Kasumi-1 (cell line): Measurements from ENCODE around the gene PKNOX2.

ENCODE experiments used
- DNase-seq, 2 experiments: peaks; one replicate each; lab custom pipeline; 2025; lab: John Stamatoyannopoulos, UW

PKNOX2 gene

DNA sequence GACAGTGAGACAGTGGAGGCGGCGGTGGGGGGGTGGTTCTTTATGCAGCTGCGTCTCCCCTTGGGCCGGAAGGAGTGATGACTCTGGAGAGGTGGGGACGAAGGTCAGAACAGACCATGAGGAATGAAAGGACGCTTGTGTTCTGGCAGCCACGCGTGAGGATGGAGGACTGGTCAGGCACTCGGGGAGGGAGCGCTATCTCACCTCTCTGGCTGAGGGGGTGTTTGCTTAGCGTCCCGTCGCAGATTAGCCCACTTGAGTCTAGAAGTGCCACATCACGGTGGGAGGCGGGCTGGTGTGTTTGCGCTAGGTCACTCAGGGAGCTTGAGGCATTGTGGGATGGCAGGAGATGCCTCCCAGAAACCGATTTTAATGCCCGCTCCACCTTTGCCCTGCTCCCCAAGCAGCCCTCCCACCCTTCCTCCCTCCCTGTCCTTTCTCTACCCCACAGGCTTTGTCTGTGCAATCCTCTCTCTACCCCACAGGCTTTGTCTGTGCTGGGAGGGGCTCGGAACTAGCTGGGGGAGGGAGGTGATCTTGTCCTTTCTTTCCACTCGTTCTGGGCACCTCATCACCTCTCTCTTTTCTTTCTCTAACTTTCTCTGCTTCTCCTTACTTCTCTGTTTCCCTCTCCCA lies 97.8 kb downstream of the PKNOX2 start:
- no peak for DNase-seq

- DNase-seq: no peak
Measured at GRCh38 chr11:125262830-125263218, 98.3 kb downstream of the PKNOX2 start.

- no peak for DNase-seq
Measured at GRCh38 chr11:125263268-125263790, 98.8 kb downstream of the PKNOX2 start.

DNA sequence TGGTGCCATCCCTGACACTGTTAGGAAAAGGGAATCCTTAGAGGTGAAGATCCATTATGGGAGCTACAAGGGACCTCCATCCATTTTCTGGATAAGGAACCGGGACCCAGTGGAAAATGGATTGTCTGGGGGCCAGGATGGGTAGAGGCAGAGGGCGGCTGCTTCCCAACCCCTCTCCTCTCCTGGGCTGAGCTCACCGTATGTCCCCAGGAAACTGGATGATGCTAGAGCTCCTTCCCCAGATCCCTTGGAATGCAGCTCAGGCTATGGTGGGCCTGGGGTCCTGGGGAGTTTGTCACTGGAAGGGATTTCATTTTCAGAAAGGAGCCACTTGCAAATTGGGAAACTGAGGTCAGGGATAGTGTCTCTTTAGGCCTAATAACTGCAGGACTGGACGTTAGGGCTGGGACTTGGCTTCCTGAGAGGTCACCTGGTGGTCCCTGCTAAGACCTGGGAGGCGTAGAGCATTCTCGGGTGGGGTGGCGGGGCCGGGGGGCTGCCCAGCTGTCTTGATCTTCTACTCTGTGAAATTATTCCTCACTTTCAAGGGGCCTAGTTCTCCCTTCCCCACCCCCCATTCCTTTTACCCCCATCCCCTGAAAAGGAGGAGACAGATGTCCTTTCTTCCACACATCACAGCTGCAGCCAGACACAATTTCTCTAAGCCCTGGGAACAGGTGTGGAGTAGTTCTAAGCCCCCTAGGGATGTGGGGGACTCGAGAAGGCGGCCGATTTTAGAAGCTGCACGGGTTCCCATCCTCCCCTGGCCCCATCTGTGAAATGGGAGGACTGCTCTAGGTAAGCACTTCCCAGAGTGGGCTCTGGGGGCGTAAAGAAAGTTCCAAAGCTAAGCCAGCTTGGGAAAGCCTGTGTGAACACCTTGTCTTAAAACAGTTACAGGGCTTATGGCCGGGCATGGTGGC lies 99.8 kb downstream of the PKNOX2 start:
- DNase-seq: no peak

DNA sequence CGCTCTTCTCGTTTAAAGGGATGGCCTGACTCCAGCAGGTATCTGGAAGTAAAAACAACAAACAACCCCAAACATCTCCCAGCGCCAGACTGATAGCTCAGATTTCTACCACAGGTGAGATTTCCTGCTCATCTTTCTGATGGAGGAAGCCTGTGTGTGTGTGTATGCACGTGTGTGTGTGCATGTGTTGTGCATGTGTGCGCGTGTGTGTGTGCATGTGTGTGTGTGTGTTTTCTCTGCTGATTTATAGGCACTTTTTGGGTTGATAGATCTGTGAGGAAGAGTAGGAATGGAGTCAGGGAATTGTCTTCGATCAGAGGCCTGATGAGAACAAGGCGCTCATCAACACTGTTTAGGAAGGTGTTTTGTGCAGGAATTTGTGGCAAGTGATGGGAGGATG lies 103.0 kb downstream of the PKNOX2 start:
- no peak for DNase-seq

GRCh38 chr11:125268611-125269010 lies 104.1 kb downstream of the PKNOX2 start:
- no peak for DNase-seq

DNA sequence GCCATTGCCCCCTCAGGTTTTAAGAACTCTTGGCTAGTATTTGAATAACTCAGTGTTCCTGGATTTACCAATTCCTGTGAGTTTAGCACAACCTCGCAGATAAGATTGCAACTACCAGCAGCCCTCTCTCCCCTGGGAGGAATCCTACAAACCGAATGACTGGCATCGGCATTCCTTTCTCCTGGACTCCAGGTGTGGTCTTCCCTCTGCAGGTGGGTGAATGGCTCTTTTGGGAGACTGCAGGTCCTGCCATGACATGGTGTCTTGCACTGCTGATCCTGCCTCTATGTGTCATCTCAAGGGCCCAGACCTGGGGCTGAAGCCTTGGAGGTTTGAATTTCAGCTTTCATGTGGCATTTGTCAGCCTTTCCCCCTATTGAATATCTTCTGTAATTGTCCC lies 105.6 kb downstream of the PKNOX2 start:
- DNase-seq: no peak

DNA sequence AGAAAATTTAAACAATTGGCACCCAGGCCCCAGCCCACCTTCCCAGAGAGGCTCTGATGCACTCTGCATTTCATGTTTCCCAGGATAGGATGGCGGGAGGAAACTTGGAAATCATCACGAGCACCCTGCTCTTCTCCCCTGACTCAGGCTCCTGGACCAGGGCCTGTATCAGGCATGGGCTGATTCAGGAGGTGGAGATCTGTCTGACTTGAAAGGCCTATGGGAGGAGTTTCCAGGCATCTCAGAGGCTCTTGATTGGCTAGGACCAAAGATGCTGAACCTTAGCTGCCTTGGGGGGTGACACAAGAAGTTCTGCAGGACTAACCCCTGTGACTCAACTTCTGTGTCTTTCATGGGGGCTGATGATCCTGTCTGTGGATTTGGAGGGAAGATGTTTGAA lies 106.2 kb downstream of the PKNOX2 start:
- DNase-seq: no peak

GRCh38 chr11:125271483-125272091 lies 107.0 kb downstream of the PKNOX2 start:
- no peak for DNase-seq

DNA sequence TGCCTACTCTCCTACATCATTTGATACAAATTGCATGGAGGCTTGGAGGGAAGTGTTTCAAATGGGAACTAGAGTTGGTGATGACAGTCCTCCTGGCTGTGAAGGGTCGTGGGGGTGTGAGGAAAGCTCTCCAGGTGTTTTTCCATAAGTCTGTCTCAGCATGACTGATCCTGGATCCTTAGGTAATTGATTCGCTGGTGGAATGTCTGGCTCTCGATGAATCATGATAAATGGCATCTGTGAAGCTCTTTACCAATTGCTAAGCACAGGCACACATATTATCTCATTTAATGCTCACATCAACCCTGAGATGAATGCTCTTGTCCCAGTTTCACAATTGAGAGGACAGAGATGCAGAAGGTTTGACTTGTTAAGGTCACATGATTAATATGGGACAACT lies 107.5 kb downstream of the PKNOX2 start:
- DNase-seq: no peak

GRCh38 chr11:125272821-125273220 lies 108.3 kb downstream of the PKNOX2 start:
- DNase-seq: no peak

GRCh38 chr11:125273519-125274000 lies 109.0 kb downstream of the PKNOX2 start:
- DNase-seq: no peak

- no peak for DNase-seq
Measured at GRCh38 chr11:125274309-125274708, 109.8 kb downstream of the PKNOX2 start.

DNA sequence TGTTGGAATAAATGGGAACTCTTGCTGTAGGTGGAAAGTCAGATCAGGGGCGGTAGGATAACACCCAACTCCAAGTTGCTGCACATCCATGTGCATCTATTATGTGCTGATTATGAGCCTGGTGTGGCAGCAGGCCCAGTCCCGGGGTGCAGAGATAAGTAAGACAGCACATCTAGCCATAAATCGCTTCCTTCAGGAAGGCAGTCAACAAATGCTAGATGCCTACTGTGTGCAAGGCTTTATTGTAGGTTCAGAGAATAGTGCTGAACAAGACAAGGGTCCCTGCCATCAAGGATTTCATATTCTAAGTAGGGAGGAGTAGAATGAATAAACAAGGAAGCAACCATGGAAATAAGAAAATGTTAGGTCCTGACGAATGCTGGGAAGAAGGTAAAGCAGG lies 110.2 kb downstream of the PKNOX2 start:
- DNase-seq: no peak

- DNase-seq: no peak
Measured at GRCh38 chr11:125275905-125276618, 111.5 kb downstream of the PKNOX2 start.

DNA sequence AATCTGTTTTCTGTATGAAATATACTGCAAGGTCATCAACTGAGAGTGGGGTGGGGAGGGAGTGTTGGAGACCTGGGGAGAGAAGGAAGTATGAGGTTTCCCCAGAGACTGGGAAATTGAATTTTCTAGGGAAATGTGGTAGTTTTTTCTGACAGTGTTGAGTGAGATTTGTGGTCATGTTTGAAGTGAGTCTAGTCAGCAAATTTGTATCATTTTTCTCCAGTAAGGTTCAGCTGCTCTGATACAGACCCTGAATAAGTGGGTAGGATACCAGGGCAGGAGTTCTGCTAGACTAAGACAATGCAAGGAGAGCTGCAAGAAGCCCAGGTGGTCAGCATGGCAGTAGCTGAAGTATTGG lies 112.0 kb downstream of the PKNOX2 start:
- no peak for DNase-seq

GRCh38 chr11:125279676-125280418 lies 115.3 kb downstream of the PKNOX2 start:
- DNase-seq: no peak

DNA sequence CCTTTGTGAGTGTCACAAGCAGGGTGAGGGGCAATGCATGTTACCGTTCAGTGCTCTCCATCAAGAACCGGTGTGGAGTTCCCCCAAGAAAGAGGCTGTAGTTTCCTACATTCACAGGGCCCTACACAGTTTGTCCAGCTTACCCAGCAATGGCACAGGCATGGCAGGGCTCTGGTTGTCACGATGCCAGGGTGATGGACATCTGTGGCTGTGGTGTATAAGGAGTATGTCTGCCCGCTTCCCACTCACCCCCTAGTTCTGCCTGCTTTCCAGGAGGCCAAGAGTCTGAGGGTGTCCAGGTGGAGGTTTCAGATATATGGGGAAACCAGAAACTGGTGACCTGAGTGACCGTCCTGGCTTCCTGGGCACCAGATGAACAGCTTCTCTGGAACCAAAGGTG lies 116.1 kb downstream of the PKNOX2 start:
- no peak for DNase-seq

DNA sequence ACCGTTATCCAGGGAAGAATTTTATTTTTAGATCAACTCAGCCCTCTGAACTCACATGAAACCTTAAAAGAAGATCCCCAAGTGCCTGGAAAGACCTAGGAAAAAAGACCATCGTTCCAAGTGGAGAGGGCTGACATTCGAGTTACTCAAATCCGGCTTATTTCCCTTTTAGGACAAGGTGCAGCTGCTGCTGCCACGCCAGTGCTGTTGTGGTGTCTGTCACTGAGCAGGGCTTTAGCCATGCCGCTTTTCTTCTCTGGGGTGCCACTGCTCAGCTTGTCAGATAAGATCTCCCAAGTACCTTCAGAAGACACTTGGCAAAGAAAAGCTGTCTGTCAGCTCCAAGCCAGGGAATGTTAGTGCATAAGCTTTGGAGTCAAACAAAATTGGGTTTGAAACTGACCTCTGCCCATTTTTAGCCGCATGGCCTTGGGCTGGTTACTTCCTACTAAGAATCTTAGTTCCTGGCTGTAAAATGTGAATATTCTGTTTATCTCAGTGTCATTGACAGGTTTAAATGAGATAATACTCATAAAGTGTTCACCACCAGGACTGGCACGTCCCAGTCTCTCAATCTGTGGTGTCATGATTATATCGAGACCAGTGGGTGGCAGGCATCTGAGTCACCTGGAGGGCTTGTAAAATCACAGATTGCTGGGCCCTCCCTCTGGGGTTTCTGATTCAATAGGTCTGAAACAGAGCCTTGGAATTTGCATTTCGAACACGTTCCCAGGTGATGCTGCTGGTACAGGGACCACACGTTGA lies 117.5 kb downstream of the PKNOX2 start:
- DNase-seq: no peak

DNA sequence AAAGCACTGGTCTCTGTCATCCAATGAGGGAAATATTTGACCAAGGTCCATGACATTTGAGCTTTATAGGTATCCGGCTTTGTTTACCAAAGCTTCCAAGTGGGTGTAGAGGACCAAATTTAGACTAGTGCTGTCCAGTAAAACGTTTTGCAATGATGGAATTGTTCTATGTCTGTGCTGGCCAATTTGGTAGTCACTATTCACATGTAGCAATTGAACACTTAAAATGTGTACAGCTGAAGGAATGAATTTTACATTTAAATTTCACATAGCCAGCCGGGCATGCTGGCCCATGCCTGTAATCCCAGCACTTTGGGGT lies 118.0 kb downstream of the PKNOX2 start:
- DNase-seq: no peak
